ENCODE measurements around the gene VRK2.

The VRK2 gene

DNA sequence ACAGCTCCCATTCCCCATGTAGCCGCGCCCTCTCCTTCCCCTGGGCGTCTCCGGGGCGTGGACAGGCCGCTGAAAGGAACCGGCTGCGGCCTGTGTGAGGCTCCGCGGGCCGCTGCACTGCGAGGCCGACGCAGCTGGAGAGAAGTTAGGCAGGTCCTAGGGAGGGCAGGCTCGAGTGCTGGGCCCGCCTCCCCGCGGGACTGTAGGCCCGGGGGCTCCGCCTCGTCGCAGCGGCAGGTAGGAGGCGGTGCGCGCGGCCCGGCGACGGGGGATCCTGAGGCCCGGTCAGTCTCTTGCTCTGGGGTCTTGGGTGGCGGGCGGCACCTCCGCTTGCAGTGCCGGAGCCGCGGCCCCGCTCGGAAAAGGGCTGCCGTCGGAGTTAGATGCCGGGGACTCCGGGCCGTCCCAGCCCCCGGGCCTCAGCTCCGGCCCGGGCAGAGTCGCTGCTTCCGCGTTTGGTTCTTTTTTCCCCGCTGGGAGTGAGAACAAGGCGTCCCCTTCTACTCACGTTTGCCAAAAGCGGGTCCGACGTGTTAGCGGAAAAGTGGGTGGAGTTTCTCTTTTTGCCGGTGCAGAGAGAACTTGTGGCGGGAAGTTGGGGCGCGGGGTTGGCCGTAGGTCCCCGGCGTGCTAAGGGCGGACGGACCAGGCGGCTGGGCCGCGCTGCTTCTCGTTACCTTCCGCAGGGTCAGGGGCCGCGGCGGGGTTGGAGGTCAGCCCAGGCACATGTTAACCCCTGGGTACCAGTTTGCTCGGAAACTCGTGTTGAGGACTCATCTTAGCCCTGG lies at the start of gene VRK2:
TSS of gene VRK2 (plus strand) at position 222 of the 788 bp plus-strand sequence. CDS start 2,026 bp downstream, outside the sequence.
- peak; percentile 81 for DNase-seq (ENCODE audit: extremely low read depth in 1 of 2, low read depth in 1 of 2)

DNA sequence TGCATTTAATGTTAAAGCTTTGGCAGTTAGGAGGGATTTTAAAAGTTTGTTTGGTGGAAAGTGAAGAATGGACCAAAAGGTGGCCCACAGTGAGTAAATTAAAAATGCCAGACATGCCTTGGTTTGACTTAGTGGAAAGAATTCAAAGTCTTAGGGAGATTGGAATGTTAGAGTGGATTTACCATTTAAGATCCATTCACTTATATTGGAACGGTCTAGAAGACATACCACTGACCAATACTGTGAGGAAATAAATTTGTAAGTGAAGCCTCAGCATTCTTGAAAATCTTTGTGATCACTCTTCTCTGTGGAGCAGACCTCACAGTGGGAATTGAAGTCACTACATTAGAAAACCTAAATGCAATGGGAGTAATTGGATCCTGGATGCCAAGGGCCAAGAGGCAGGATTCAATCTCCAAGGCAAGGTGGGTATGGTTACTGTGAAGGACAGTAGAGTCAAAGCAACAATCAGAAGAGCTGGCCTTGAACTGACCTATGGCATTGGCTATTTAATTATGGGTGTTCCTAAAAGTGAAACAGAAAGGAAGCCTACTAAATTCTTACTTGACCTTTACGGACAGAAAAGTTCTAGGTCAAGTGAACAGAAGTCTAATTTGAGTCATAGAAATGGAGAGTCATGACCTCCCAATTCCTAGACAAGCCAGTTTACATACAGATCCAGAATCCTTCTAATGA lies 40.2 kb upstream of the VRK2 start:
- no peak for DNase-seq (ENCODE audit: extremely low read depth in 1 of 2, low read depth in 1 of 2)

DNA sequence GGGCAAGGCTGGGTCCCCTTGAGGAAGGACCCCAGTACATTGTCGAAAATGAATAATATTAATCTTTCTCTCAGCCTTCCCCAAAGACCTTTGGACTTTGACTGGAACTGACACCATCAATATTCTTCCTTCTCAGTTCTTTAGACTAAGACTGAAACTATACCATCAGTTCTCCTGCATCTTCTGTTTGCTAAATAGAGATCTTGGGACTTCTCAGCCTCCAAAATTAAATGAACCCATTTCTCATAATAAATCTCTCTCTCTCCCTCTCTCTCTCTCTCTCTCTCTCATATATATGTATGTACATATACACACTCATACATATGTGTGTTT lies 39.7 kb upstream of the VRK2 start:
- DNase-seq (ENCODE audit: extremely low read depth in 1 of 2, low read depth in 1 of 2) = no peak

DNA sequence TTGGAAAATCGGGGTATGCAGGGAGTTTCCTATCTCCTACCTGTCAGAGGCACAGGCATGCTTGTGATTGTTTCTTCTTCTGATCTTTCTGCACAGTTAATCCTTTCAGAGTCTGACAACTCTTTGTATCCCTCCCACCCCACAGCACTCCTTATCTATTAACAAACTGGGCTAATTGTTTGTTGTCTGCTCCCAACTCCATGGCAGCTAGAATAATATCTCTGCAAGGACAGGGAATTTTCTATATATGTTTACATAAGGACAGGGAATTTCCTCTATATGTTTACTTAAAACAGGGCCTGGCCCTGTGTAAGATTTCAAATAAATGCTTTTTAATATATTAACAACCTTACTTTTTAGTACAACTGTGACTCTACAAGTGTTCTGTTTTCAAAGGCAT lies 36.0 kb upstream of the VRK2 start:
- DNase-seq (ENCODE audit: extremely low read depth in 1 of 2, low read depth in 1 of 2) = no peak

DNA sequence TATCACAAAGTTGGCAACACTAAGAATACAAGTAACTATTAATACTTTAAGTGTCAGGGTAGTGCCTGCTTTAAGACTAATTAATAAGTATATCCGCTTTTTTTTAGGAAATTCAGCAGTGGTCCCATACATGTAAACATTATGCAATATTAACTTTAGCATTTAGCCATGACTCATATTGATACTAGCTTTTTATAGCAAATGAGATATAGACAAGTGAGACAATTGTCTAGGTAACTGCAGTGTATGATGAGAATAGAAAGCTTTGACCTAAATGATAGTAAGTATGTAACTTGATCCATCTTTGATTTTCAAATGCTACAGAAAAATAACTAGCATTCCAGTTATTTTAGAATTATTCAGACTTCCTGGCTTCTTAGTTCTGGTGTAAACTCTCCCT lies 27.4 kb upstream of the VRK2 start:
- DNase-seq (ENCODE audit: extremely low read depth in 1 of 2, low read depth in 1 of 2) = no peak

DNA sequence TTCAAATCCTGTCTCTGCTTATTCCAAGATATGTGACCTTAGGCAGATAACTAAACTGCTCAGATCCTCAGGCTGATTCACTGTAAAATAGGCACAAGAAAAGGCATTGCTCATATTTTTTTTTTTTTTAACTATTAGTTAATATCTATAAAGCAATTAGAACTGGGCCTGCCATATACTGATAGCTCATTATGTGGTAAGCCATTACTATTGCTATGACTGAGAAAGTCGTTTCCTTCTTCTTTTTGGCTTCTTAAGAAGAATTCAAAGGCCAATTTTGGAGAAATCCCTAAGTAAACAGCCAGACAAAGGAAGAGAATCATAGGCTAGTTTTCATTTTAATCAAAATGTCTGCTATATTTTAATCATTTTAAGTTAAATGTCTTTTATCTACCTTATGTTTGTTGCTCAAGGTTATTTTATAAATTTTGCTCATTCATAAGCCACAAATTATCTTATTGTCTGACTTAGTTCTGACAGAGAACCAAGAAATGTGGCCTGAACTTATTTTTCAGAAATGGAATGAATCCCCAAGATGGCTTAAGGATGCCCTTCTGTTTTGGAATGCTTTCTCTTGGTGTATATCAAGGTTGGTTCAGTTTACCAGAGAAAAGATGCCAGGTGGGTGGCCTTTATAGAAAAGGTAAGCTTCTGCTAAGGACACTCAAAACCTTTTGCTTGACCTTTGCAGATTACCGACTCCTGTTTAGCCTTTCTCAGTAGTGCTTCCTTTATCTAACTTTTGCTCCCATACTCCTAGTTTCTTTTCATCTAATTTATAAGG lies 21.3 kb upstream of the VRK2 start:
- DNase-seq (ENCODE audit: extremely low read depth in 1 of 2, low read depth in 1 of 2) = no peak

DNA sequence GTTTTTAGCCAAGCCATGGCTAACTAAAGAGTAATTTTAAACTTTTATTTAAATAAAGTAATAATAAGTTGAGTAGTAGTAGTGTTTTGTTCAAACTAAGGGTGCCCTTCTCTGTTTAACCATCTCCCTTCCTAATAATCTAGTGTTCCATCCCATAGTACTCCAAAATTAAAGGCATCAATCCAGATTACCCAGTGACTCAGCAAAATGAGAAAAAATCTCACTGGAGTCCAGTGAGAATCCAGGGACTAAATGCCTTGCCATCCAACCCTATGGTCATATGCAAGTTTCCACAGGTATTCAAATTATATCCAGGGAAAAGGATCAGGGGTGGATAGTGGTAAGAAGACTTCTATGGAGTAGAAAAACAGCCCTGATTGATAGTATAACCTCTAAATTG lies 19.6 kb upstream of the VRK2 start:
- DNase-seq (ENCODE audit: extremely low read depth in 1 of 2, low read depth in 1 of 2) = no peak

DNA sequence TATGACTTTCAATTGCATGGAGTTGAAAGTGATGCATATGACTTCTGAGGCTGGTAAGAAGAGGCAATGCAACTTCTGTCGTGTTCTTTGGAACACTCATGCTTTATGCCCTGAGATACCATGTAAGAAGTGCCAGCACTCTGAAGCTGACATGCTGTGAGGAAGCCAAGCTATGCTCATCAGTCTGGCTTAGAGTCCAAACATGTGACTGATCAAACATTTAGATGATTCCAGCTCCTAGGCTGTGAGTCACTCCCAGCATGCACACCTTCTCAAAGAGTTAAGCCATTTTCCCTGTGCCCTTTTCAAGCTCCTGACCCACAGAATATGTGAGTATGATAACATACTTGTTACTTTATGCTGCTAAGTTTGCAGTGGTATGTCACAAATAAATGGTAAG lies 15.8 kb upstream of the VRK2 start:
- no peak for DNase-seq (ENCODE audit: extremely low read depth in 1 of 2, low read depth in 1 of 2)

DNA sequence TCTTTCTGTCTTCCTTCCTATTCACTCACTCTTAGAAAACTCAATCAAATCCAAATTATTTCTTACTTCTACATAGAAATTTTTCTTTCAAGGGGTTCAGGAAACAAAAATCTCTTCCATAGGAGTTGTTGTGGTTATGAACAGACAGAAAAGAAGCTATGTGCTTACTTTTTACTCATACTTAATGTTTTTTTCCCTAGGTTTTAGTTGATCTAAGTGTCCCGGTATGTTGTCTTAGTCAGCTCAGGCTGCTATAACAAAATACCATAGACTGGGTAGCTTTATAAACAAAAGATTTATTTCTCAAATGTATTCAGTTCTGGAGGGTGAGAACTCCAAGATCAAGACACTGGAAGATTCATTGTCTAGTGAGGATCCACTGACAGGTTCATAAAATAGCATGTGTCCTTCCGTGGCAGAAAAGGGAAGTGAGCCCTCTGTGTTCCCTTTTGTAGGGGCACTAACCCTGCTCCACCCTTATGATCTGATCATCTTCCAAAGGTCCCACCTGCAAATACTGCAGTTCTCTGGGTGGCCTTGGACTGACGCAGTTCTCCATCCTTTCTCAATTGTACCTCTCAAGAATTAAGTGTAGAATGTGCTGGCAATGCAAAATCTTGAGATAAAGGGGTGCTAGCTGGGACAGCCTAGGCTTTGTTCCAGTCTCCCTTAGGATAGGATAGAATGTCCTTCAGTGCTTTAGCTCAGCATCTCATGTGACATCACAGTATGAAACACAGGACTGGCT lies 14.4 kb upstream of the VRK2 start:
- DNase-seq (ENCODE audit: extremely low read depth in 1 of 2, low read depth in 1 of 2) = no peak

DNA sequence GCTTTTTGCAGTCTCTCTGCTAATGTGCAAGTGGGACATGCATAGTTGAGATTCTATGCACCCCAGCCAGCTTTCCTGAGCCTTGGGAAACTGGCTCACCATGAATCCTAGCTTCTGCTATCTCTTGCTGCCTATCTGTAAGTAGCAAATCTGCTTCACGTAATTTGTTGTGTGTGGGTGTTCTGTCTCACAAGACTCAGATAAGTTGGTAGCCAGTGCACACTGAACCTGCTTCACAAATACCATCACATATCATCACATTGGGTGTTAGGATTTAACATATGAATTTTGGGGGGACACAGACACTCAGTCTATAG lies 13.9 kb upstream of the VRK2 start:
- no peak for DNase-seq (ENCODE audit: extremely low read depth in 1 of 2, low read depth in 1 of 2)

DNA sequence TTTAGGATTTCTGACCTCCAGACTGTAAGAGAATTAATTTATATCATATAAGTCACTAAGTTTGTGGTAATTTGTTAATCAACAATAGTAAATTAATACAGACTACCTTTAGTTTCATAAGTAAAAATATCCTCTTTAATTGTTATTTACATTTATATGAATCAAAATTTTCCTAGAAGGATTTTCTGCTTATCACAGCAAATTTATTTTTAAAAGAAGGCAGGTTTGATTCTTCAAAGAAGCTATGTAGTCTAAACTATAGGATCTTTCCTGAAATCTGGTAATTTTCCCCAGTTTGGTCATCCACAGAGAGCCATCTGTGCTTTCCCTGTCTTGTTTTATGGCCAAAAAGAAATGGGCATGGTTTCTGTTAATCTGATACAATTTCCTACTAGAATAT lies 13.1 kb upstream of the VRK2 start:
- no peak for DNase-seq (ENCODE audit: extremely low read depth in 1 of 2, low read depth in 1 of 2)

DNA sequence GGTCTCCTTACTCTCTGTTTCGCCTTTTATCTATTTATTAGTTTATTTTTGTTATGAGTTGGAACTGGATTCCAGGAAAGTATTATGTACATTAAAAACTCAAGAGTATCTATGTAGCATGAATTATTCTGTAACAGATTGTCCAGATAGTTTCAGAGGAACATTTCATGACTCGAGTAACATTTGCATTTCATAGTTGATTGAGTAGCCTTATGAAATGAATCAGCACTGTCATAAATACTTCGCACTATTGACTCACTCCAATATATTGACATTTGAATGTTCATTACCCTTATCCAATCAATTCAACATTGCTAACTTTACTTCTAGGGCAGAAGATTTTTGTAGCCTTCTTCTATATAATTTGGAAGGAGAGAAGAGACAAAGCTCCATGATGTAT lies 11.3 kb upstream of the VRK2 start:
- no peak for DNase-seq (ENCODE audit: extremely low read depth in 1 of 2, low read depth in 1 of 2)

DNA sequence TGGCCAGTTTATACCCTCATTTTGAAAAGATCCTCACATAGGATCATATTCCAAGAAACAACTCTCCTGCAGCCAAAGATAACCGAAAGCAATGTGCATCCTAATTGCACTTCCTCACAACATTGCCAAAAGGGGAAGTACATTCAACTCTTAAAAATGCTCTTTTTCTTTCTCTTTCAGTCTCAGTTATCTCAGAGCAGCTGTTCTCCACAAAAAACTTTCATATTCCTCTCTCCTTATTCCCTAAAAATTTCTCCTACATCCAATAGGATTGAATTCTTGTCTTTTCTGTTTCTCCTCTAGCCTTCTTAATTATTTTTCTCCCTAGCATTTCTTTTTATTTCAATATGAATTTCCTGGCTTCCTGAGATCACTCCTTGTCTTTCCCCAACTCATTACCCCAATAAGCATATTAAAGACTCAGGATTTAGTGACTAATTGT lies 7.4 kb upstream of the VRK2 start:
- no peak for DNase-seq (ENCODE audit: extremely low read depth in 1 of 2, low read depth in 1 of 2)

DNA sequence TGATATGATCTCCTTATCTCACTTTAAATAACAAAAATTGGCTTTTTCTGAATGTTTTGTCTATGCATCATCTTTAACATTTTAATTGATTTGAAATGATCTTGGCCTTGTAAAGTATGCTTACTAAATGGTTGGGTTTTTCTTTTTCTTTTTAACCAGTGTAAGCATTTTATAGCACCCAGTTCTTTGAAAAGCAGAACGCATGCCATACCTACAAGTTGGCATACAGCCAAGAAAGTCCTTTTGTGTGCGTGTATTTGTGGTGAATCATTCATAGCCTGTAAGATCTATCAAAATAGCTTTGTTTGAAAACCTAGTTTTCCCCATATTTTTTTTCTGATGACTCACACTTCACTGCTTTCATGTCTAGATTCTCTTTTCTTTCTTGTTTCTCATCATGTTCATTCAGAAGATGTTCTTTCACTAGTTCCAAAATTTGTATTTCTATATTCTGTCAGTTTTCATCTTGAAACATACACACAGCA lies 4.1 kb upstream of the VRK2 start:
- DNase-seq (ENCODE audit: extremely low read depth in 1 of 2, low read depth in 1 of 2) = no peak

DNA sequence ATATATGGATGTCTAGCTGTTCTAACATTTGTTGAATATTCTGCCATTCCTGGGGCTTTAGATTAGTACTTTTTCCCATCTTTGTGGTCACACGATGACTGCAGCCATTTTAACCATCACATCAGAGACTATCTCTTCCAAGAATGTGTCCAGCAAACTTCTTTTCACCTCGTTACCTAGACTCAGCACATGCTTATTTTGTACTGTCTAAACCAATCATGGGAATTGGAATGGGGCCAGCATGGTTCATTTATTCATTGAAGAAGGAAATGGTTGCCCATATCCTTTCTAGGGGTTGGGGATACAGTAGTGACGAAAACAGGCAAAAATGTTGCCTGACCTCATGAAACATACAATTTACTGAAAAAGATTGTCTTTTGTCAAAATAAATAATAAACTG lies 2.5 kb upstream of the VRK2 start:
- DNase-seq (ENCODE audit: extremely low read depth in 1 of 2, low read depth in 1 of 2) = no peak

DNA sequence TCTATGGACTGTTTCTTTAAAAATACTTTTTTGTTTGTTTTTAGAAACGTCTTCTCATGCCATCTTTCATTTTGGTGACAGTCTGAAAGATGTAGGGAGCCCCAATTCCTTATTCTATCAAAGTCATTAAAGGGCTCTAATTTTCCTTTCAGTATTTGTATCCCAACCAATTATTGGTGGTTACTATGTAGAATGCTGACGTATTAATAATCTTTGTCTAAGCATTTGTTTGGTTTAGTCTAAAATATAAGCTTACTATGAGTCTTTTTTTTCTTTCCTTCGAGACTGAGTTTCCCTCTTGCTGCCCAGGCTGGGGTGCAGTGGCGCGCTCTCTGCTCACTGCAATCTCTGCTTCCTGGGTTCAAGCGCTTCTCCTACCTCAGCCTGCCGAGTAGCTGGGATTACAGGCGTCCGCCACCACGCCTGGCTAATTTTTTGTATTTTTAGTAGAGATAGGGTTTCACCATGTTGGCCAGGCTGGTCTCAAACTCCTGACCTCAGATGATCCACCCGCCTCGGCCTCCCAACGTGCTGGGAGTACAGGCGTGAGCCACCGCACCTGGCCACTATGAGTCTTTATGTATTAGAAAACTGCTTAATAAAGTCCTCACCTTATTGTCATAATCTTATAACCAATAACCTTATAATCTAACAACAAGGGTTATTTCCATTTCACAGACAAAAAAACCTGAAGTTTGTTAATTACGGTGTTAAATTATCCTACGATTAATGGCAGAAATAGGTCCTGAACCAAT lies 849 bp upstream of the VRK2 start:
- no peak for DNase-seq (ENCODE audit: extremely low read depth in 1 of 2, low read depth in 1 of 2)

DNA sequence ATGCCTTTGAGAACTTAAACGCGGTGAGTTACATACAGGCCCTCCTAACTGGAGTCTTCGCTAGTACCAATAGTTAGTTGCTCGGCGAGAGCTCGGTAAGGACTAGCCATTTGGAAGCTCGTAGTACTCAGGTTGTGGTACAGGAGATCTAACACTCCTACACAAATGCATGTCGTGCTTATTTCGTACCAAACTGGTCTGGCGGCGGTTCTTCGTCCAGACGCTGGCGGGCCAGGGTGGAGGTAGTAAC lies 346 bp upstream of the VRK2 start:
- DNase-seq (ENCODE audit: extremely low read depth in 1 of 2, low read depth in 1 of 2) = no peak

DNA sequence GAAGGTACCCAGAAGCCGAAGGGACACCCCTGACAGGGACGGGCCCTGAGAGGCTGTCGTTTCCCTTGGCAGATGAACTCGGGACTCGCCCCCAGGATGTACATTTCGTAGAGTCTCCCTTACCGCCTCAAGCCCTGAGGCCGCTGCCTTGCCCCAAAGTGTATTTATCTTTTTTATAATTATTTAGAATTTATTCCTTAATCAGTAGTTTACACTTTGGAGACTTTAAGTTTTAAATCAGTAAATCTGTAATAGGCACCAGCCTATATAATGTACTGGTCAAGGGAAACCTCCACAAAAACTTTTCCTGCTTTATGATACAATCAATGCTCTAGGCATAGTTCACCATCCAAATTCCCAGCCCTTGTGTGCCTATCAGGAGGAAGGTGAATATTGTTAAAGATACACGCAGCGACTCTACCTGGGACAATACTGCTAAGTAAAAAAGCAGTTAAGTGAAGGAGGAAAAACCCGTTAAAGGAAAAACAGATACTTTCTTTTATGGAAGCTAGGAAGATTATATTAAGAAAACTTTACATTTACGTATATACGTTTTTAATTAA lies 848 bp downstream of the VRK2 start:
- no peak for DNase-seq (ENCODE audit: extremely low read depth in 1 of 2, low read depth in 1 of 2)

DNA sequence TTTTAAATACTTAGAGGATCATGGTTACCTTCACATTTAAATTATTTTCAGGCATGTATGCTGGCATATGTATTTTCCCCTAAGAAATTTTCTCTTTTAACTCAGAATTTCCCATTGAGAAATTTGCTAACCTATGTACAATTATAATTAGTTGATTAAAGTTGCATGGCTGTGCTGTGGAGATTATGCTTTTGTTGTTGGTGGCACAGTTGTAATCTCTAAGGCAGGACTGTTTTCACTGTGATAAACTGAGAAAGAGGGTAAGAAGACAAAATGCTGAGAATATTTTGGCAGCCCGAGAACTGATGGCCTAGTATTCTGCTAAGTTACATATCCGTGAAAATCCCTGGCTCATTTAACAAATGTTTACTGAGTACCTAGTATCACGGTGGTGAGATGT lies 1.4 kb downstream of the VRK2 start:
- no peak for DNase-seq (ENCODE audit: extremely low read depth in 1 of 2, low read depth in 1 of 2)

DNA sequence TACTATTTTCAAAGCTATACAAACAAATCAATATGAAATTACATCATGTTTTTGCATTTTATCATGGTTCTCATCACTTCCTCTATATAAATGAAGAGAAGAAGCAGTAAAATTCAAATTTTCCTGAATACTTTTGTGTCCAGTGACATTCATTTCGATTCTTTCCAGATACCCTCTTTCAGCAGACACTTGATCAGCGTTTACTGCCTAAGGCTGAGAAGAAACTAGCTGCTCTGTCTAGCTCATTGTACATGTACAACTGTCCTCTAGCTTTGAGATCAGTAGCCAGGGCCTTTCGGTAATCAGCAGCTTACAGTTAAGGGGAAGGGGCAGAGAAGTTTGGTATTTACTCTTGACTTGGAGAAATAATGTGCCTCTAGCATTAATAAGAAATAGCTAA lies 4.8 kb downstream of the VRK2 start:
- DNase-seq (ENCODE audit: extremely low read depth in 1 of 2, low read depth in 1 of 2) = no peak

All from stimulated activated CD8-positive, alpha-beta memory T cell treated with anti-CD3 and anti-CD28 coated beads, Interleukin-7, amount 100 ng/mL, for 48 hours (primary cell).